SU-DHL-6 (cell line): Measurements from ENCODE around the gene NEUROG3.

Source experiments
- H2AFZ ChIP-seq: fragments of 200-600 bp; sonication (generic); 2 replicates; pipeline ENCODE4 v1.6.1; 2014; ENCODE audit warnings: low read depth, mild to moderate bottlenecking, moderate library complexity, mixed read lengths, antibody characterized with exemption, low read length; ENCODE audit not compliant: severe bottlenecking
- H3F3A ChIP-seq: fragments of 200-600 bp; shearing (Covaris generic); 2 replicates; pipeline ENCODE4 v1.6.0; 2016; ENCODE audit warnings: antibody characterized with exemption, mild to moderate bottlenecking; ENCODE audit not compliant: insufficient read depth
- H3K27ac ChIP-seq: fragments of 200-600 bp; sonication (generic); 2 replicates; pipeline ENCODE4 v1.5.1; 2016; ENCODE audit warnings: low read depth, mild to moderate bottlenecking, low read length, moderate library complexity, mixed read lengths
- H3K27me3 ChIP-seq: fragments of 200-600 bp; sonication (generic), shearing (Covaris generic); 2 replicates; pipeline ENCODE4 v1.6.0; 2014; ENCODE audit warnings: mild to moderate bottlenecking, low read length
- H3K36me3 ChIP-seq: fragments of 200-600 bp; sonication (generic); 2 replicates; pipeline ENCODE4 v1.6.1; 2014; ENCODE audit warnings: mild to moderate bottlenecking, low read length, mixed read lengths
- H3K4me2 ChIP-seq: fragments of 300-600, 200-600 bp; shearing (Covaris generic), sonication (generic); 2 replicates; pipeline ENCODE4 v1.6.0; 2014; ENCODE audit warnings: low read length, low read depth, mild to moderate bottlenecking; ENCODE audit not compliant: poor library complexity, severe bottlenecking
- H3K4me3 ChIP-seq: fragments of 200-600 bp; sonication (generic); 2 replicates; pipeline ENCODE4 v1.5.1; 2014; ENCODE audit warnings: antibody characterized with exemption, low read length, mild to moderate bottlenecking, mixed read lengths; ENCODE audit not compliant: insufficient read depth, poor library complexity, severe bottlenecking
- H3K79me2 ChIP-seq: fragments of 200-600 bp; sonication (generic); 2 replicates; pipeline ENCODE4 v1.6.1; 2014; ENCODE audit warnings: mild to moderate bottlenecking, low read length, moderate library complexity; ENCODE audit not compliant: insufficient read depth
- H3K9ac ChIP-seq: fragments of 200-600 bp; sonication (generic); 2 replicates; pipeline ENCODE4 v1.7.0; 2014; ENCODE audit warnings: mild to moderate bottlenecking, low read length
- H3K9me2 ChIP-seq: fragments of 200-600 bp; sonication (generic); replicated peaks from 2 replicates; pipeline ENCODE4 v1.6.1; 2014; ENCODE audit warnings: low read length; ENCODE audit not compliant: insufficient read depth
- H3K9me3 ChIP-seq: fragments of 200-600 bp; sonication (generic); 2 replicates; pipeline ENCODE4 v1.6.1; 2014; ENCODE audit warnings: low read length, mixed read lengths; ENCODE audit not compliant: insufficient read depth
- H4K20me1 ChIP-seq: fragments of 200-600 bp; sonication (generic); 2 replicates; pipeline ENCODE4 v1.6.1; 2014; ENCODE audit warnings: low read depth, mild to moderate bottlenecking, antibody characterized with exemption, low read length, moderate library complexity, mixed read lengths
- EZH2phosphoT487 ChIP-seq: fragments of 200-600 bp; sonication (generic), shearing (Covaris generic); conservative IDR thresholded peaks from 2 replicates; pipeline ENCODE4 v1.6.1; 2018; ENCODE audit warnings: mild to moderate bottlenecking, antibody characterized with exemption, low read length, moderate library complexity, mixed read lengths
- TF ChIP-seq, protein P1 (sequence below): fragments of 200-600 bp; sonication (generic); IDR thresholded peaks from one replicate; pipeline ENCODE4 v1.5.1; 2017; ENCODE audit warnings: antibody characterized with exemption, mild to moderate bottlenecking, low read length, moderate library complexity; ENCODE audit not compliant: insufficient read depth, poor library complexity, severe bottlenecking

Gene NEUROG3, protein sequence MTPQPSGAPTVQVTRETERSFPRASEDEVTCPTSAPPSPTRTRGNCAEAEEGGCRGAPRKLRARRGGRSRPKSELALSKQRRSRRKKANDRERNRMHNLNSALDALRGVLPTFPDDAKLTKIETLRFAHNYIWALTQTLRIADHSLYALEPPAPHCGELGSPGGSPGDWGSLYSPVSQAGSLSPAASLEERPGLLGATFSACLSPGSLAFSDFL

DNA sequence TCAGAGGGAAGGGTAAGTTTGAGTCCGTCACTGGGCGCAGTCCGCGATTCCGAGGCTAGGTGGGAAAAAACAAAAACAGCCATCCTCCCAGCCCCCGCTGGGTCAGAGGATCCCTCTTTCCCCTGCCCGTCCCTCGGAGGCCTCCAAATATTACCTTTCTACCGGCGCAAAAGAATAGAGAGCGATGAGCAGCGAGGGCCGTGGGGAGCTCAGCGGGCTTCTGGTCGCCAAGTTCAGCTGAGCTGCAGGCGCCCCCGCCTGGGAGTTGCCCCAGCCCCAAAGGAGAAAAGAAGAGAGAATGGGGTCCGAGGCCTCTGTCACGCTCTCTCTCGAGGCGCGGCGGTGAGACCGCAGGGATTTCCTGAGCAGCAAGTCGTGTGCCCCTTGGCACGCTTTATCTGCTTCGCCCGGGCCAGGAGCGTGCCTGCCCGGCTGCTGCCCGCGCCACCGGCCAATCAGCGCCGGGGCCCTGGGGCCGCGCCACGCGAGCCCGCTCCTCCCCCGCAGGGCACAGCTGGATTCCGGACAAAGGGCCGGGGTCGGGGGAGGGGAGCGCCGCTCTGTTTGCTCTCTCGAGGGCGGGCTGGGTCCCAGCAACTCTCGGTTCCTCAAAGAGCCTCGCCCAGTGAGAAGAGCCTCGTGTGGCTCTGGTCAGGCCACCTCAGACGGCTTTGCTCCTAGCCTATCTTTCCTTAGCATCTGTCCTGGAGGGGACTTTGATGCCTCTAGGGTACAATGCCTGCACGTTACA, at the start of gene NEUROG3:
TSS of gene NEUROG3 (minus strand) at position 367 of the 751 bp plus-strand sequence. CDS start 379 bp downstream, outside the sequence.
- TF ChIP-seq, protein P1, sequence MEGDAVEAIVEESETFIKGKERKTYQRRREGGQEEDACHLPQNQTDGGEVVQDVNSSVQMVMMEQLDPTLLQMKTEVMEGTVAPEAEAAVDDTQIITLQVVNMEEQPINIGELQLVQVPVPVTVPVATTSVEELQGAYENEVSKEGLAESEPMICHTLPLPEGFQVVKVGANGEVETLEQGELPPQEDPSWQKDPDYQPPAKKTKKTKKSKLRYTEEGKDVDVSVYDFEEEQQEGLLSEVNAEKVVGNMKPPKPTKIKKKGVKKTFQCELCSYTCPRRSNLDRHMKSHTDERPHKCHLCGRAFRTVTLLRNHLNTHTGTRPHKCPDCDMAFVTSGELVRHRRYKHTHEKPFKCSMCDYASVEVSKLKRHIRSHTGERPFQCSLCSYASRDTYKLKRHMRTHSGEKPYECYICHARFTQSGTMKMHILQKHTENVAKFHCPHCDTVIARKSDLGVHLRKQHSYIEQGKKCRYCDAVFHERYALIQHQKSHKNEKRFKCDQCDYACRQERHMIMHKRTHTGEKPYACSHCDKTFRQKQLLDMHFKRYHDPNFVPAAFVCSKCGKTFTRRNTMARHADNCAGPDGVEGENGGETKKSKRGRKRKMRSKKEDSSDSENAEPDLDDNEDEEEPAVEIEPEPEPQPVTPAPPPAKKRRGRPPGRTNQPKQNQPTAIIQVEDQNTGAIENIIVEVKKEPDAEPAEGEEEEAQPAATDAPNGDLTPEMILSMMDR, result no peak
- TF ChIP-seq EZH2phosphoT487, result no peak
- no peaks in the 10 kb centered on the region for H3K36me3 ChIP-seq
- no peak within 1 kb of the TSS for H3K4me2 ChIP-seq
- H2AFZ ChIP-seq, result no peak within 1 kb of the TSS
- no peaks in the 10 kb centered on the region for H3K27me3 ChIP-seq
- no peak within 1 kb of the TSS for H3K4me3 ChIP-seq
- no peaks in the 10 kb centered on the region for H3K9me2 ChIP-seq
- no peak within 1 kb of the TSS for H3K9ac ChIP-seq
- no peaks in the 10 kb centered on the region for H4K20me1 ChIP-seq
- no peaks in the 10 kb centered on the region for H3K79me2 ChIP-seq
- no peaks in the 10 kb centered on the region for H3K9me3 ChIP-seq
- H3K27ac ChIP-seq, result no peak within 1 kb of the TSS
- H3F3A ChIP-seq, result no peaks in the 10 kb centered on the region

DNA sequence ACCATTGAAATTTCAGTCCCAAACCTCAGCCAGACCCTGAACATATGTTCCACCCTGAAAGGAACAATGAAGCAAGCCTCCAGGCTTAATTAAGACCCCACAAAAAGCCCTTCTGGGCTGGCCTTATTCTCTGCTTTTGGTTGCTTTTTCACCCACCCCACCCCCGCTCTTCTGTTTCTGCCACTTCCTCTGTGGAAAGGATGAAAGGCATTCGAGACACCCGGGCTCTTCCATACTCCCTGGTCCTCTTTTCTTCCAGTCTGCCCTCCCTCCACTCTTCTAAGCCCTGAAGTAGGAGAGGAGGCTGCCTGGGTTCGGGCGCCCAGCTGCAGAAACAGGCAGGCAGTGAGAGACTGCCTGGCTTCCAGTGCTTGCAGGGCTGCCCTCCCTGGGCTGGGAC, 47.4 kb upstream of the NEUROG3 start:
- no peaks in the 10 kb centered on the region for H3F3A ChIP-seq
- no peak overlapping the region for H3K4me3 ChIP-seq
- H3K9me3 ChIP-seq, result 0 out of 2 replicates have a peak, but pooled peaks cover 6% of the 10 kb centered on the region
- no peak overlapping the region for H2AFZ ChIP-seq
- H3K4me2 ChIP-seq, result no peak overlapping the region
- no peaks in the 10 kb centered on the region for H4K20me1 ChIP-seq
- no peak overlapping the region for H3K27ac ChIP-seq
- no peaks in the 10 kb centered on the region for H3K79me2 ChIP-seq
- no peaks in the 10 kb centered on the region for H3K36me3 ChIP-seq
- H3K27me3 ChIP-seq, result no peaks in the 10 kb centered on the region; the same call in 1 of the 2 replicates
- no peak overlapping the region for H3K9ac ChIP-seq
- H3K9me2 ChIP-seq, result no peaks in the 10 kb centered on the region
- TF ChIP-seq, protein P1, result no peak
- TF ChIP-seq EZH2phosphoT487, result no peak

DNA sequence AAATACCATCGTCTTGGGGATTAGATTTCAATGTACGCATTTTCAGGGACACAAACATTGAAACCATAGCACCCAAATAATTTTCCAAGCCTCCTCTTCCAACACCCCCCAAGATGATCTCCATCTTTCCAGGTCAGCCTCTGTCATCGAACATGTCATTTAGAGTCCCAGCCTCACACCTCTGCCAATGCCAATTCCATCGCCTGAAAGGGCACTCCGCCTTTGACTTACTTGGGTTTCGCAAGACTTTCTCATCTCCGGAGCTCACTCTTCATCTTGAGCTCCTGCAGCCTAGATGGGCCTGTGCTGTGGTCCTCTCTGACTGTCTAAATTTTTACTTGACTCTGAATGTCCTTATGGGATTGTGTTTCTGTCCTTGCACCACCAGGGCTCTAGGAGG, 46.4 kb upstream of the NEUROG3 start:
- Histone ChIP-seq H3K4me2 (no peak overlapping the region), H2AFZ (no peak overlapping the region), H4K20me1 (no peaks in the 10 kb centered on the region), H3K27ac (no peak overlapping the region), H3K9me3 (0 out of 2 replicates have a peak, but pooled peaks cover 6% of the 10 kb centered on the region), H3K27me3 (no peaks in the 10 kb centered on the region; the same call in 1 of the 2 replicates), H3F3A (no peaks in the 10 kb centered on the region), H3K79me2 (no peaks in the 10 kb centered on the region), H3K36me3 (no peaks in the 10 kb centered on the region), H3K9ac (no peak overlapping the region), H3K4me3 (no peak overlapping the region), H3K9me2 (no peaks in the 10 kb centered on the region)
- TF ChIP-seq, protein P1, result no peak
- no peak for TF ChIP-seq EZH2phosphoT487
